D721Med (cell line): ENCODE data around the gene PRPF8.

Experiments used
- DNase-seq: peaks from one replicate; pipeline ENCODE4 v3.0.0; 2011; ENCODE audit warnings: low spot score; ENCODE audit not compliant: insufficient read length
- FAIRE-seq: peaks from 2 replicates; lab custom pipeline; 2011; peaks lifted over from hg19 to GRCh38; lab: Jason Lieb, UNC
- TF ChIP-seq, protein P1 (sequence below): IDR thresholded peaks from 2 replicates; pipeline ENCODE4 v1.5.1; 2012; ENCODE audit warnings: mild to moderate bottlenecking, control low read depth; ENCODE audit not compliant: insufficient read depth; ENCODE audit errors: missing control alignments

The PRPF8 gene

DNA sequence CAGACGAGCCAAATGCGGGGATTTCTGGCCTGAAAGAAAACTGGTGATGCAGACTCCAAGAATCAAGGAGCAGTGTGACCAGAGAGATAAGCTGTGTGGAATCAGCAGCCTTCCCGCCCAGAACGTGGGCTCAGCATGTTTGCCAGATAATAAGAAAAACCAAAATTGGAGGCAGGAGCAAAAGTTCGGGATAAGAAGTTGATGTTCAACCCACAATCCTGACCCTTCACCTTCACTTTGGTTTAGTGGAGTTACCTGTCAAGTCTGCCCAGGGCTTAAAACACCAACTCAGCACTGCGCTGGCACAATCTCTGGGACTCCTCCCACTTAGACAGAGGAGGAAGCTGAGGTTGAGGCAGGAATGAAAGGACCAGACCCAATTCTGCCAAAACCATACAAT lies 59.1 kb downstream of the PRPF8 start:
- DNase-seq: no peak
- TF ChIP-seq, protein P1, sequence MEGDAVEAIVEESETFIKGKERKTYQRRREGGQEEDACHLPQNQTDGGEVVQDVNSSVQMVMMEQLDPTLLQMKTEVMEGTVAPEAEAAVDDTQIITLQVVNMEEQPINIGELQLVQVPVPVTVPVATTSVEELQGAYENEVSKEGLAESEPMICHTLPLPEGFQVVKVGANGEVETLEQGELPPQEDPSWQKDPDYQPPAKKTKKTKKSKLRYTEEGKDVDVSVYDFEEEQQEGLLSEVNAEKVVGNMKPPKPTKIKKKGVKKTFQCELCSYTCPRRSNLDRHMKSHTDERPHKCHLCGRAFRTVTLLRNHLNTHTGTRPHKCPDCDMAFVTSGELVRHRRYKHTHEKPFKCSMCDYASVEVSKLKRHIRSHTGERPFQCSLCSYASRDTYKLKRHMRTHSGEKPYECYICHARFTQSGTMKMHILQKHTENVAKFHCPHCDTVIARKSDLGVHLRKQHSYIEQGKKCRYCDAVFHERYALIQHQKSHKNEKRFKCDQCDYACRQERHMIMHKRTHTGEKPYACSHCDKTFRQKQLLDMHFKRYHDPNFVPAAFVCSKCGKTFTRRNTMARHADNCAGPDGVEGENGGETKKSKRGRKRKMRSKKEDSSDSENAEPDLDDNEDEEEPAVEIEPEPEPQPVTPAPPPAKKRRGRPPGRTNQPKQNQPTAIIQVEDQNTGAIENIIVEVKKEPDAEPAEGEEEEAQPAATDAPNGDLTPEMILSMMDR: no peak
- no peak for FAIRE-seq

DNA sequence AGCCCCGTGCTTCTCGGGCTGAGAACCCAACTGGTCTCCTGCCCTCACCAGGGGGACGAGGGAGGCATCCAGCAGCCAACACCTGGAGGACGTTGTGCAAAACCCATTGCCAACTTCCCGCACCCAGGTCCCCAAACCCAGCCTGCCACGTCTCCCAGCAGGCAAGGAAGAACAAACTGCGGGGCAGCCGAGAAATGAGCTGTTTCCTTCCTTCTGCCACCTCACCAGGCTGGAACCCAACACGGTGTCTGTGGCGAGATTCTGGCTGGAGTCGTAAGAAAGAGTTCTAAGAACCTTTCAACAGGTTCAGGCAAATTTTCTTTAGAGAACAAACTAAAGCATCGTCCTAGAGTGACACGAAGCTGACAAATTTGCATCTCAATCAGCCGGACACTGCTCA lies 59.6 kb downstream of the PRPF8 start:
- FAIRE-seq: no peak

DNA sequence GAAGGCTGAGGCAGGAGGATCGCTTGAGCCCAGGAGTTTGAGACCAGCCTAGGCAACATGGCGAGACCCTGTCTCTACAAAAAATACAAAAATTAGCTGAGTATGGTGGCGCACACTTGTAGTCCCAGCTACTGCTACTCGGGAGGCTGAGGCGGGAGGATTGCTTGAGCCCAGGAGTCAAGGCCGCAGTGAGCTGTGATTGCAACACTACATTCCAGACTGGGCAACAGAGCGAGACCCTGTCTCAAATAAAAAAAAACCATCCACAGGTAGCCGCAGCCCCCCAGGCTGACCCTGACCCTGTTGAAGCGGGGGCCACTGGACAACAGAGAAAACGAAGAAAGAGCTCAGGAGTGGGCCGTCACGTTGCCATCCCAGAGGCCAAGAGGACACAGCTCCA lies 60.0 kb downstream of the PRPF8 start:
- FAIRE-seq (no peak), DNase-seq (no peak)
- TF ChIP-seq, protein P1: no peak

More for the DNA sequence above, 59.6 kb downstream of the PRPF8 start:
- TF ChIP-seq, protein P1: no peak
- no peak for DNase-seq

DNA sequence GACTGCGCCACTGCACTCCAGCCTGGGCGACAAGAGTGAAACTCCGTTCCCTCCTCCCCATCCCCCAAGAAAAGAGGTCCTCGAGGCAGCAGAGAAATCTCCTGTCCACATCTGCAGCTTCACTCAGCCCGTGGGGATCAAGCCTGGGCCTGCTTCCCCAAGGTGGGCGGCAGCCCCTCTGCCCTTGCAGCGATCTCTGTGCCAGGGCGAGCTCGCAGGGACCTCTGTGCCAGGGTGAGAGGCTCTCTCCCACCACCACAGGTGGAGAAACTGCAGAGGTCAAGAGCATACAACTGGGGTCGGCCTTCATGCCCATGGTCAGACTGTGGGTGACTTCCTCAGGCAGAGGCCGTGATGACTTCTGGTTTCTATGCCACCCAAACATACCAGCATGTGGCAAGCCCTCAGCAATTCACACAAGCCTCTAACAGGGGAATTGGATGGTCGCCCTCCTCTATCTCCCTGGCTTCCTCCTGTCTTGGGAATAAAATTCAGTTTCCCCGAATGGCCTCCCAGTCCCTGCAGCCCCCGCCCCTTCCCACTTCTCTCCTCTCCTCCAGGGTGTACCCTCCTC lies 61.5 kb downstream of the PRPF8 start:
- no peak for FAIRE-seq
- DNase-seq: no peak
- TF ChIP-seq, protein P1: no peak

DNA sequence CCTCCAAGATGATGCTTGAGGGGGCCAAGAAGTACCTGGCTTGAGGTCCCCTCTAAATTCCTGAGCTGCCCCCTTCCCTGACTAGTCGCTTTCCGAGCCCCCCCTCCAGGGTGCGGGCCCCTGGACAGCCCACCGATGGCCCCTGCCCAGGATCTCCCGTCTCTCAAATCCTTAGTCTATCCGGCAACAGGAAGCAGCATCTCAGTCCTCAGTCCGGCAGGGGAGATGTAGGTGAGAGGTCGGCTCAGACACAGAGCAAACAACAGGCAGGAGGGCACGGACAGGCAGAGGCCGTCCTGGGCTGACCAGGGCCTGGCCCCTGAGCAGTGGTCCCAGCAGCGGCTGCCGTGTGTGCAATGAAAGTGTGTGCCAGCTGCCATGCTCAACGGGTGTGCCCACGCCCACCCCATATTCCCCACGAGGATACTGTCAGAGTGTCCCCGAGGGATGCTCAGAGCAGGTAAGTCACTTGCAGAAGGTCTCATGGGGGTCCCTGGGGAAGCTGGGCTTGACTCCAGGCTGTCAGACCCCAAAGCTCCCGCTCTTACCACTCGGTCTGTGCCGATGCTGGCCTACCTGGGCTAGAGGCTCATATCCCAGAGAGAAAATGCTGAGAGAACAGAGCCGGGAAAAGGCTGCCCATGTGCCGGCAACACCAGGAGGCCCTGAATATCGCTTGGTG lies 63.3 kb downstream of the PRPF8 start:
- TF ChIP-seq, protein P1: no peak
- FAIRE-seq (no peak), DNase-seq (no peak)

DNA sequence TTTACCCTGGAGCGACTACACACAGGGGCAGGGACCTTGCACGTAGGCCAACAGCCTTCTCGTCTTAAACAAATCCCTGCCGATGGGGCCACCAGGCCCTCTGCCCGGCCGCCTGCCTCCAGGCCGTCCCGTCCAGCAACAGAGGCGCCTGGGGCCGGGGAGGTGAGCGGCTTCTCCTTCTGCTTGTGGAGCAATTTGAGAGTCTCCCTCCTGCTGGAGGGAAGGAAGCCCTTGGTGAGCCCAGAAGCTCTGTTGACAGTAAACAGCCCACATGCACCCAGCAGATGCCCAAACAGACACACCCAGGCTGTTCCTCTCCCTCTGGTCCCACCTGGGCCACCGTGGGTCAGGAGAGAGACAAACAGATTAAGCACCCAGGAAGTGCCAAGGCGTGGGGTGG lies 64.2 kb downstream of the PRPF8 start:
- DNase-seq (no peak), FAIRE-seq (no peak)
- TF ChIP-seq, protein P1: no peak

DNA sequence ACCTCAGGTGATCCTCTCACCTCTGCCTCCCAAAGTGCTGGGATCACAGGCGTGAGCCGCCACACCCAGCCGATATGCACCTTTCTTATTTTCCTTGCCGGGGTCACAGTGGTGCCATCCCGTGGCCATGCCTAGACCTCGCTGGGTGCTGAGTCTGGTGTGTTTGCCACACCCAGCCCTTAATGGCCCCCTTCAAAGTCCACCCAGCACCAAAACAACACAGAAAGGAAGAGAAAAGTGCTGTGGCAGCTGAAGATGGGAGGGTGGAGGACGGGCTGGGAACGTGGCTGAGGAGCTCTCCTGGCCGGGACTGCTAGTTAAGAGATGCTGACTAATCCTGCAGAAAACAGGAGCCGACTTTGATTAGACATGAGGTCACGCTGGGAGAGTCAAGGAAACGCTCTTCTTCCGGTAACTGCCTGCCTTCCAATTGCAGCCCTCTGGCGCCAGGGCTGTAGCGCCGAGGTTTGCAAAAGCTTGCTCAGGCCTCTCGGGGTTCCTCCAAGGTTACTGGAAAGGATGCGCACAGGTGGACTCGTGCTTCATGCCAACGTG lies 67.0 kb downstream of the PRPF8 start:
- TF ChIP-seq, protein P1: no peak
- no peak for DNase-seq
- FAIRE-seq: no peak
